HG02981 (cell line): ENCODE data around the gene AFP.
"Not testable (repeated sequence)": the region's sequence is repeated elsewhere in the genome, so short reads cannot be mapped to it uniquely, and the experiment has no call there.

Source experiments
- ATAC-seq: cut with Tn5 transposase; IDR thresholded peaks from one replicate; pipeline ENCODE4 v1.9.1; 2021; ENCODE audit warnings: mild to moderate bottlenecking, moderate library complexity; ENCODE audit not compliant: unreplicated experiment

AFP gene

DNA sequence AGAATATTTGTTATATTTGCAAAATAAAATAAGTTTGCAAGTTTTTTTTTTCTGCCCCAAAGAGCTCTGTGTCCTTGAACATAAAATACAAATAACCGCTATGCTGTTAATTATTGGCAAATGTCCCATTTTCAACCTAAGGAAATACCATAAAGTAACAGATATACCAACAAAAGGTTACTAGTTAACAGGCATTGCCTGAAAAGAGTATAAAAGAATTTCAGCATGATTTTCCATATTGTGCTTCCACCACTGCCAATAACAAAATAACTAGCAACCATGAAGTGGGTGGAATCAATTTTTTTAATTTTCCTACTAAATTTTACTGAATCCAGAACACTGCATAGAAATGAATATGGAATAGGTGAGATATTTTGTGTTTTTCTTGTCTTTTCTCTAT, at the start of gene AFP:
AFP (plus strand) TSS at position 238 of the 400 bp plus-strand sequence; CDS start at position 280, 42 bp downstream.
- ATAC-seq, result no peak

GRCh38 chr4:73387552-73387951, 48.5 kb upstream of the AFP start:
- ATAC-seq, result no peak

DNA sequence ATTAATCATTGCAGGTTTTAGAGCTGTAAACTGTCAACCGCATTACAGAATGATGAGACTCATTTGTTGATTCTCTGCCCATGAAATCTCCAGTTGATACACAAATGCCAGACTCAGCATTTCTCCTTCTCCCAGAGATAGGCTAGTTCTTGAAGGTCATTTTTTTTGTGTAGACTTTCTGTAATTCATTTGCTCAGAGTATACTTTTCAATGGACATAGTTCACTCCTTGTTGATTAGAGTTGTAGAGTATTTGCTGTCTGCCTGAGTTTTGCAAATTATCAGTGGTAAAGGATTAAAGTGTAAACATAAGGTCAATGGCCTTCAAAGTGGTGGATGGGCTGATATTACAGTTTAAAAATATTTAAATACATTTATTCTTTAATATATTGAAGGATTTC, 47.1 kb upstream of the AFP start:
- no peak for ATAC-seq

GRCh38 chr4:73389663-73390062, 46.4 kb upstream of the AFP start:
- ATAC-seq, result not testable (repeated sequence)

DNA sequence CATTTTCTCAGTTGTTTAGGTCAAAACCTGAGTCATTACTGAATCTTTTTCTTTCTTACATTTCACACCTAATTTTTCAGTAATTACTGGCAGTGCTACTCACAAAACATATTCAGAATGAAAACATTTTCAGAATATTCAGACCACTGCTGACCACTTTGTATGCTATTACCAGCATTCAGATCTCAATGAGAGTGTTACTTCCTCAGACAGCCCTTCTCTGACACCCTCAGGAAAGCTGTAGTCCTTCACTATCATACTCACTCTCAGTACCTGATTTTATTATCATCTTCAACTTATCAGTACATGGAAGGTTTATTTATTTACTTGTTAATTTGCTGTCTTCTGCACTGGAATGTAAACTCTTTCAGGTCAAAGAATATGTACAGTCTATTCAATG, 44.2 kb upstream of the AFP start:
- ATAC-seq, result no peak

- ATAC-seq, result no peak
These were observed 43.1 kb upstream of the AFP start for GRCh38 chr4:73392936-73393335.

GRCh38 chr4:73396304-73396703, 39.7 kb upstream of the AFP start:
- no peak for ATAC-seq

DNA sequence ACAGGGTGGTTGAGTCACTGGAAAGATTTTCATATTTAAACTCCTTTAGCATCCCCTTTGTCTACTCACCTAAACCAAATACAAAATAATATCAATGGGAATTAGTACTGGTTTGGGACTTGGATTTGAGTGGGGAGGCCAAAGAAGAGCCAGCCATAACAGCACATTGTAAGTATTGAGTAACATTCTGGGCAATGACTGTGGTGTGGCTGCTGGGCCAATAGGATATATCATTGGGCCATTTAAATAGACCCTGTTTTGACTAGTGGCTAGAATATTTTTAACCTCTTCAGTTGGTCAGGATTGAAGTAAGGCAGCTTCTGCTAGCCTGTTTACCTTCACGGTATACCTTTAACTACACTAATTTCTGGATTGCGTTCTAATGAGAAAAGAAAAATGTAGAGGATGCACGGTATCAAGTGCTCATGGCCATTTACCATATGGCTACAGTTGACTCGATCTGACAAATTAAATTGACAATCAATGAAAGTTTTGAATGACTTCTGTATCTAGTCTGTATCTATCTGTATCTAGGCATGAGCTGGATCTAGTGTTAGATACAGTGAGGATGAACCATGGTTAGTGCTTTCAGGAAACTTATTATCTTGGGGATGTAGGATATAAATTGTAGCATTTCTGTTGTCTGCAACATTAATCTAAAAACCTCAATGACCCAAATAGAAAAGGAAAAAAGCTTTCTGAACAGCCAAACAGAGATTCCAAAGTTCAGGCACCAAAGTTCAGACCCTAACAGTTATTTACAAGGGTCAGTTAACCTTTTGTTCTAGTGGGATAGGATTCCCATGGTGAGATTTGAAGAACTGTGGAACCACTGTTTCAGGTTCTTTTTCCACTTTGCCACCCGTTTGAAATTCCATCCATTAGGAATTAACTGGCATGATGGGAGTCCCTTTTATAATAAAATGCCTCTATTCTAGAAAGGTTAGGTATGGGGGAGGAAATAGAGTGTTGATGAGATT, 38.7 kb upstream of the AFP start:
- ATAC-seq, result no peak

GRCh38 chr4:73401412-73401811, 34.6 kb upstream of the AFP start:
- no peak for ATAC-seq

- no peak for ATAC-seq
These were observed 32.0 kb upstream of the AFP start, which contains the start of gene ALB for GRCh38 chr4:73404042-73404441. ALB (plus strand) TSS chr4:73404287; CDS start chr4:73404328, 41 bp downstream.

- no peak for ATAC-seq
These were observed 31.6 kb upstream of the AFP start for GRCh38 chr4:73404457-73404856.

- ATAC-seq, result no peak
These were observed 30.9 kb upstream of the AFP start for GRCh38 chr4:73405138-73405537.

DNA sequence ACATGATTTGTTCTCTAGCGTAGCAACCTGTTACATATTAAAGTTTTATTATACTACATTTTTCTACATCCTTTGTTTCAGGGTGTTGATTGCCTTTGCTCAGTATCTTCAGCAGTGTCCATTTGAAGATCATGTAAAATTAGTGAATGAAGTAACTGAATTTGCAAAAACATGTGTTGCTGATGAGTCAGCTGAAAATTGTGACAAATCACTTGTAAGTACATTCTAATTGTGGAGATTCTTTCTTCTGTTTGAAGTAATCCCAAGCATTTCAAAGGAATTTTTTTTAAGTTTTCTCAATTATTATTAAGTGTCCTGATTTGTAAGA, 29.5 kb upstream of the AFP start:
- no peak for ATAC-seq

- no peak for ATAC-seq
These were observed 28.8 kb upstream of the AFP start for GRCh38 chr4:73407227-73407673.

GRCh38 chr4:73408181-73408867, 27.7 kb upstream of the AFP start:
- no peak for ATAC-seq

GRCh38 chr4:73409012-73409862, 26.8 kb upstream of the AFP start:
- ATAC-seq, result no peak

DNA sequence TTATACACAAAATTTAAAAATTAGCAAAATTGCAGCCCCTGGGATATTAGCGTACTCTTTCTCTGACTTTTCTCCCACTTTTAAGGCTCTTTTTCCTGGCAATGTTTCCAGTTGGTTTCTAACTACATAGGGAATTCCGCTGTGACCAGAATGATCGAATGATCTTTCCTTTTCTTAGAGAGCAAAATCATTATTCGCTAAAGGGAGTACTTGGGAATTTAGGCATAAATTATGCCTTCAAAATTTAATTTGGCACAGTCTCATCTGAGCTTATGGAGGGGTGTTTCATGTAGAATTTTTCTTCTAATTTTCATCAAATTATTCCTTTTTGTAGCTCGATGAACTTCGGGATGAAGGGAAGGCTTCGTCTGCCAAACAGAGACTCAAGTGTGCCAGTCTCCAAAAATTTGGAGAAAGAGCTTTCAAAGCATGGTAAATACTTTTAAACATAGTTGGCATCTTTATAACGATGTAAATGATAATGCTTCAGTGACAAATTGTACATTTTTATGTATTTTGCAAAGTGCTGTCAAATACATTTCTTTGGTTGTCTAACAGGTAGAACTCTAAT, 26.0 kb upstream of the AFP start:
- no peak for ATAC-seq

DNA sequence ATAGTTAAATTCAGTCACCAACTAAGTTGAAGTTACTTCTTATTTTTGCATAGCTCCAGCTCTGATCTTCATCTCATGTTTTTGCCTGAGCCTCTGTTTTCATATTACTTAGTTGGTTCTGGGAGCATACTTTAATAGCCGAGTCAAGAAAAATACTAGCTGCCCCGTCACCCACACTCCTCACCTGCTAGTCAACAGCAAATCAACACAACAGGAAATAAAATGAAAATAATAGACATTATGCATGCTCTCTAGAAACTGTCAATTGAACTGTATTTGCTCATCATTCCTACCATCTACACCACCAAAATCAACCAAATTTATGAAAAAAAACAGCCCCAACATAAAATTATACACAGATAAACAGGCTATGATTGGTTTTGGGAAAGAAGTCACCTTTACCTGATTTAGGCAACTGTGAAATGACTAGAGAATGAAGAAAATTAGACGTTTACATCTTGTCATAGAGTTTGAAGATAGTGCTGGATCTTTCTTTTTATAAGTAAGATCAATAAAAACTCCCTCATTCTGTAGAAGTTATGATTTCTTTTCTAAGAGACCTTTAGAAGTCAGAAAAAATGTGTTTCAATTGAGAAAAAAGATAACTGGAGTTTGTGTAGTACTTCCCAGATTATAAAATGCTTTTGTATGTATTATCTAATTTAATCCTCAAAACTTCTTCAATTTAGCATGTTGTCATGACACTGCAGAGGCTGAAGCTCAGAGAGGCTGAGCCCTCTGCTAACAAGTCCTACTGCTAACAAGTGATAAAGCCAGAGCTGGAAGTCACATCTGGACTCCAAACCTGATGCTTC, 24.9 kb upstream of the AFP start:
- ATAC-seq, result no peak

- ATAC-seq, result no peak
These were observed 24.1 kb upstream of the AFP start for GRCh38 chr4:73411731-73412414.
